Mononuclear cell (primary cell): Measurements from ENCODE around the gene STUB1. TPM values are rescaled to one million over a fixed set of nuclear protein-coding genes. Genes with fewer than 3 reads are reported as not detected.

Experiments used
- H3K27me3 ChIP-seq: 2 replicates; pipeline ENCODE4 v1.6.0; 2011; ENCODE audit warnings: low read length, control low read depth; ENCODE audit not compliant: insufficient read depth
- H3K4me1 ChIP-seq: 2 replicates; pipeline ENCODE4 v1.5.1; 2011; ENCODE audit warnings: mild to moderate bottlenecking, low read length, control low read depth; ENCODE audit not compliant: insufficient read depth
- H3K4me3 ChIP-seq: 2 replicates; pipeline ENCODE4 v1.5.1; 2011; ENCODE audit warnings: mild to moderate bottlenecking, low read length, moderate library complexity
- H3K9me3 ChIP-seq: 2 replicates; pipeline ENCODE4 v1.5.1; 2011; ENCODE audit warnings: low read depth, mild to moderate bottlenecking, control low read depth, low read length
- total RNA-seq: library from RNA; depleted of rRNA; stranded (reverse); fragments of >200 nt; gene quantifications from one replicate; pipeline ENCODE4 v1.2.3, GENCODE V29; 2012

STUB1 gene
- total RNA-seq, 1 donor: 39.0 TPM

DNA sequence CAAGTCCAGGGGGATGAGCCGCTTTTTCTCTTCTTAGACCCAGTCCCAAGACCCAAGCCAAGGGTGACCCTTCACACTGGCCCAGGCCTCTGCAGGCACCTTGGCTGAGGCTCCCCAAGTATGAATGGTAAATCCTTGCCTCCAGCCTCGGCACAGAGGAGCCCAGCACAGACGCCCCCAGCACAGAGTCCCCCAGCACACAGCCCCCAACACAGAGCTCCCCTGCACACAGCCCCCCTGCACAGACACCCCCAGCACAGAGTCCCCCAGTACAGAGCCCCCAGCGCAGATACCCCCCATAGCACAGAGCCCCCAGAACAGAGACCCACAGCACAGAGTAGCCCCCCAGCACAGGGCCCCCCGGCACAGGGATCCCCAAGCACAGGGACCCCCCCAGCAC lies 39.6 kb upstream of the STUB1 start:
- no peaks in the 10 kb centered on the region for H3K9me3 ChIP-seq
- no peak overlapping the region for H3K4me3 ChIP-seq
- no peaks in the 10 kb centered on the region for H3K27me3 ChIP-seq
- H3K4me1 ChIP-seq: peaks cover 39% of the 10 kb centered on the region

DNA sequence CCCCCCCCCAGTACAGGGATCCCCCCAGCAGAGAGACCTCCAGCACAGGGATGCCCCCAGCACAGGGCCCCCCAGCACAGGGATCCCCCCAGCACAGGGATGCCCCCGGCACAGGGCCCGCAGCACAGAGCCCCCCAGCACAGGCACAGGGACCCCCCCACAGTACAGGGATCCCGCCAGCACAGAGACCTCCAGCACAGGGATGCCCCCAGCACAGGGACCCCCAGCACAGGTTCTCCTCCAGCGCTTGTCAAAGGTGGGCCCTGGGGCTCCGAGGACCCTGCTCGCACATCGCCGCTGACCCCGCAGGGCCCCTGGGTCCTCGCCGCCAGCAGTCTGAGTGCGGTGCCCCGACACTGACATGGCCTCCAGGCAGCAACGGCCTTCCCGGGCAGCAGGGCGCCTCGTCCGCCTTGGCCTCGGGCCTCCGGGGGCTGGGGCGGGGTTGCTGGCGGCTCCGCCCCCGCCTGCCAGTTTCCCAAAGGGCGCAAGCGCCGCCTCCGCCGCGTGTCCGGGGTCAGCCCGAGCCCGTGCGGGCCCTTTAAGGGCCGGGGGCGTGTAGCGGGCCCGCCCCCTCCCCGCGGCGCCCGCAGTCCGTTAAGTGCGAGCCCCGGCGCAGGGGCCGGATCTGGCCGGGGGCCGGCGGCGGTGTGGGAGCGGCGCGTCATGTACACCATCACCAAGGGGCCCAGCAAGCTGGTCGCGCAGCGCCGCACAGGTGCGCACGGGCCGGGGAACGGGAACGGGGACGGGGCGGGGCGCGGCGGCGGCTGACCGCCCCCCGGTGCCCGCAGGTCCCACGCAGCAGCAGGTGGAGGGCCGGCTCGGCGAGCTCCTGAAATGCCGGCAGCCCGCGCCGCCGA lies 38.7 kb upstream of the STUB1 start, which contains the start of gene MCRIP2:
TSS of gene MCRIP2 (plus strand) at position 503 of the 863 bp plus-strand sequence. CDS start at position 667, 164 bp downstream.
- peaks cover 35% of the 10 kb centered on the region for H3K4me1 ChIP-seq
- H3K27me3 ChIP-seq: no peaks in the 10 kb centered on the region
- H3K9me3 ChIP-seq: no peaks in the 10 kb centered on the region
- peak within 1 kb of the TSS; percentile 52 for H3K4me3 ChIP-seq

DNA sequence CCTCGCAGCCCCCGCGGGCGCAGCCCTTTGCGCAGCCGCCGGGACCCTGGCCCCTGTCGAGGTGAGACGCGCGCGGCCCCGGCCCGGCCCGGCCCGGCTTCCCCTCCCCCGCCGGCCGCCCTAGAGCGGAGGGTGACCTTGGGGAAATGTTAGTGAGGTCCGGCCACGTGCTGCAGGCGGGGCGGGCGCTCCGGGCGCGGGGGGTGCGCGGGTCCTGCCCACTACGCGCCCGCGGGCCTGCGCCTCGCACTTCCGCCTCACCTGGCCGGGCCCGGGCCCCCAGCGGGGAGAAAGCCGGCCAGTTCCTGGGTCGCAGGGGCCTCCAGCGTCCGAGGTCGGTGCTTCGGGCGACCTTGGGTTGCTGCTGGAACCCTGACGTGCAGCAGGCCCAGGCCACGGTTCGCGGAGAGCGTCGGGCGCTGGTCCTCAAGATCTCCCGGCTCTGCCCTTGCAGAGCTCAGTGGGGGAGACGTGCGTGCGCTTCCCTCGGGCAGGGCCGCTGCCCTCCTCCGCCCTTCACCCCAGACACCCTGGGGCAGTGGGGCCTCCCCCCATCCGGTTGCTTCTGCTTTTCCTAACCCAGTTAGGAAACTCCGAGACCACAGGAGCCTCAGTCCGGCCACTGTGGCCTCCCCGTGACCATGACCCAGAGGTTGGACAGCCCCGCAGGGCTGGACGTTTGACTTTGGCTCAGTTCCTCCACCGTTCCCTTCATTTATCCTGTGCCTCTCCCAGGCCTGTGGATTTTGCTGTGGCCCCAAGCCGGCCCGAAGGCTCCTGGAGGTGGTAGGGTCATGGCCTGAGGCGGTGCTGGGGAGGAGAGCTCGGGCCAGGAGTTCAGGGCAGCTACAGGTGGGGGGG lies 37.8 kb upstream of the STUB1 start:
- H3K9me3 ChIP-seq: no peaks in the 10 kb centered on the region
- peaks cover 32% of the 10 kb centered on the region for H3K4me1 ChIP-seq
- peak overlapping the region; percentile 52 for H3K4me3 ChIP-seq
- H3K27me3 ChIP-seq: no peaks in the 10 kb centered on the region

GRCh38 chr16:643050-643368 lies 37.2 kb upstream of the STUB1 start:
- Histone ChIP-seq H3K4me3 (no peak overlapping the region), H3K4me1 (peaks cover 29% of the 10 kb centered on the region), H3K27me3 (no peaks in the 10 kb centered on the region), H3K9me3 (no peaks in the 10 kb centered on the region)

DNA sequence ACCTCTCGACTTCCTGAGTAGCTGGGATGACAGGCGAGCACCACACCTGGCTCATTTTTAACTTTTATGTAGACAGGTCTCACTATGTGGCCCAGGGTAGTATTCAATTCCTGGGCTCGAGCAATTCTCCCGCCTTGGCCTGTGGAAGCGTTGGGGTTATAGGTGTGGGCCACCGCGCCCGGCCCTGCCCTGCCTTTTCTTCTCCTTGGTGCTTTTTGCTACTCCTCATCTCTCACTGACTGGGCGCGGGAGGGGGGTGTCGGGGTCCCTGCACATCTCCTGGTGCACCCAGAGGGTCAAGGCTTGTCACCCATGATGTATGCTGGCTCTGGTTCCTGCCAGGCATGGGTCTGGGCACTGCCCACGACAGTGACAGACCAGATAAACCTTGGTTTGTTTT lies 35.7 kb upstream of the STUB1 start:
- H3K4me1 ChIP-seq: peaks cover 40% of the 10 kb centered on the region
- no peaks in the 10 kb centered on the region for H3K27me3 ChIP-seq
- no peak overlapping the region for H3K4me3 ChIP-seq
- H3K9me3 ChIP-seq: no peaks in the 10 kb centered on the region

GRCh38 chr16:645852-646678 lies 34.1 kb upstream of the STUB1 start:
- no peaks in the 10 kb centered on the region for H3K9me3 ChIP-seq

GRCh38 chr16:646679-647172 lies 33.5 kb upstream of the STUB1 start:
- Histone ChIP-seq H3K27me3 (no peaks in the 10 kb centered on the region), H3K9me3 (no peaks in the 10 kb centered on the region), H3K4me1 (peaks cover 36% of the 10 kb centered on the region), H3K4me3 (no peak overlapping the region)

More at GRCh38 chr16:645852-646678, 34.1 kb upstream of the STUB1 start:
- H3K27me3 ChIP-seq: no peaks in the 10 kb centered on the region
- H3K4me3 ChIP-seq: no peak overlapping the region
- H3K4me1 ChIP-seq: peaks cover 42% of the 10 kb centered on the region

GRCh38 chr16:647173-647902 lies 32.9 kb upstream of the STUB1 start:
- H3K4me3 ChIP-seq: no peak overlapping the region
- no peaks in the 10 kb centered on the region for H3K9me3 ChIP-seq
- peaks cover 35% of the 10 kb centered on the region for H3K4me1 ChIP-seq
- no peaks in the 10 kb centered on the region for H3K27me3 ChIP-seq

DNA sequence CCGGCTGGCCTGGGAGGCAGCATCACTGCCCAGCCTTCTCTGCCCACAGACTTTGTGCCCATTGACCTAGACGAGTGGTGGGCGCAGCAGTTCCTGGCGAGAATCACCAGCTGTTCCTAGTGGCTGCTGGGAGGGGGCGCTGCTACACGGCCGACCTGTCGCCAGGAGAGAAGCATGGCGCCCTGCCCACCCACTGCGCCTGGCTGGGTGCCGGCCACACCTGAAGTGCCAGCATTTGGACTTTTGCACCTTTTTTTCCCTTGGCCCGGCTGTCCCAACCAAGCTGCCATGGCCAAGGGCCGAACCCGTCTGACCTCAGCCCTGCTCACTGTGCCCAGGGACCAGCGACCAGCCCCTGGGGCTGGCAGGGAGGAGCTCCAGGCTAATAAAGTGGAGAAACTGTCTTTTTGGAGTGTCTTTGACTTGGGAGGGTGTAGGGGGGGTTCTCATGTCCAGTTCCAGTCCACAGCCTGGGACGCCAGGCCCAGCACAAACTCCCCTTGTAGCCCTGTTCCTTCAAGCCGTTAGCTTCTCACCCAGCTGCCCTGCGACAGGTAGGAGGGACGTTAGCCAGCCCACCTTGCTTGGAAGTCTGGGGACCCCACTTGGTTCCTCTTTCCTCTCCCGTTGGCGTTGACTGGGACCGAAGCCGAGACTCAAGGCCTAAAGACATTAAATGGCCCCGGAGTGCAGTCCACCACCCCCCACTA lies 32.0 kb upstream of the STUB1 start:
- H3K9me3 ChIP-seq: no peaks in the 10 kb centered on the region
- peaks cover 26% of the 10 kb centered on the region for H3K4me1 ChIP-seq
- no peaks in the 10 kb centered on the region for H3K27me3 ChIP-seq
- H3K4me3 ChIP-seq: peak overlapping the region; percentile 57

GRCh38 chr16:648781-649589 lies 31.2 kb upstream of the STUB1 start, which contains the start of gene WDR90:
Gene WDR90, plus strand, starts transcription at chr16:649365. Its CDS starts 52 bp downstream, at chr16:649417.
- H3K4me1 ChIP-seq: peaks cover 19% of the 10 kb centered on the region
- H3K27me3 ChIP-seq: no peaks in the 10 kb centered on the region
- no peaks in the 10 kb centered on the region for H3K9me3 ChIP-seq
- H3K4me3 ChIP-seq: peak within 1 kb of the TSS; percentile 57

DNA sequence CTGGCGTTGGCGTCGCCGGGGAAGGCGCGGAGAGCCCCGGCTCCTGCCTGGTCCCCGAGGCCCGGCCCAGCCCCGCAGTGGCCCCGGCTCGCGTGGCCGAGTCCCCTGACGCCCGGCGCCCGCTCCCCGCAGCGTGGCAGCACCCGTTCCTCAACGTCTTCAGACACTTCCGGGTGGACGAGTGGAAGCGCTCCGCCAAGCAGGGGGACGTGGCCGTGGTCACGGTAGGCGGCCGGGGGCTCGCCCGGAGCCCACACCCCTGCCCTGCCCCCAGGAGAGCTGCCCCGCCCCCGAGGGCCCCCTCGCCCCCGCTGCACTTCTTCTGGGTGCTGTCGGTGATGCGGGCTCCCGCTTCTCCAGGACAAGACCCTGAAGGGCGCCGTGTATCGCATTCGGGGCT lies 30.6 kb upstream of the STUB1 start:
- H3K4me3 ChIP-seq: peak overlapping the region; percentile 57
- no peaks in the 10 kb centered on the region for H3K27me3 ChIP-seq
- peaks cover 19% of the 10 kb centered on the region for H3K4me1 ChIP-seq
- no peaks in the 10 kb centered on the region for H3K9me3 ChIP-seq

GRCh38 chr16:651844-652243 lies 28.4 kb upstream of the STUB1 start:
- Histone ChIP-seq H3K4me1 (peaks cover 19% of the 10 kb centered on the region), H3K27me3 (no peaks in the 10 kb centered on the region), H3K9me3 (no peaks in the 10 kb centered on the region), H3K4me3 (no peak overlapping the region)
